ENCODE results near the gene RANBP10.
"Not testable (repeated sequence)": the region's sequence is repeated elsewhere in the genome, so short reads cannot be mapped to it uniquely, and the experiment has no call there.

Gene RANBP10

GRCh38 chr16:67708368-67708771, 98.0 kb downstream of the RANBP10 start:
- DNase-seq: no peak

- no peak for DNase-seq
Observed at GRCh38 chr16:67707790-67708189, 98.6 kb downstream of the RANBP10 start.

- no peak for DNase-seq
Observed at GRCh38 chr16:67707210-67707609, 99.2 kb downstream of the RANBP10 start.

GRCh38 chr16:67704110-67704509, 102.2 kb downstream of the RANBP10 start:
- no peak for DNase-seq

GRCh38 chr16:67703626-67704025, 102.7 kb downstream of the RANBP10 start:
- DNase-seq: no peak

GRCh38 chr16:67702130-67702529, 104.2 kb downstream of the RANBP10 start:
- no peak for DNase-seq

- DNase-seq: no peak
Observed at GRCh38 chr16:67701420-67701819, 104.9 kb downstream of the RANBP10 start.

GRCh38 chr16:67699265-67699664, 107.1 kb downstream of the RANBP10 start:
- no peak for DNase-seq

GRCh38 chr16:67697422-67698185, 108.8 kb downstream of the RANBP10 start:
- DNase-seq: no peak

- DNase-seq: no peak
Observed at GRCh38 chr16:67694611-67695010, 111.7 kb downstream of the RANBP10 start.

GRCh38 chr16:67693517-67694285, 112.7 kb downstream of the RANBP10 start:
- DNase-seq: not testable (repeated sequence)

- DNase-seq: no peak
Observed at GRCh38 chr16:67685388-67686112, 120.8 kb downstream of the RANBP10 start.

- no peak for DNase-seq
Observed at GRCh38 chr16:67683767-67684166, 122.6 kb downstream of the RANBP10 start.

GRCh38 chr16:67679935-67680897, 126.1 kb downstream of the RANBP10 start:
- DNase-seq: no peak

- no peak for DNase-seq
Observed at GRCh38 chr16:67678354-67679023, 127.9 kb downstream of the RANBP10 start.

- no peak for DNase-seq
Observed at GRCh38 chr16:67677712-67678111, 128.6 kb downstream of the RANBP10 start.

- DNase-seq: no peak
Observed at GRCh38 chr16:67676939-67677338, 129.4 kb downstream of the RANBP10 start.

- no peak for DNase-seq
Observed at GRCh38 chr16:67676516-67676915, 129.8 kb downstream of the RANBP10 start.

GRCh38 chr16:67675999-67676398, 130.4 kb downstream of the RANBP10 start:
- no peak for DNase-seq

- no peak for DNase-seq
Observed at GRCh38 chr16:67675579-67675935, 130.8 kb downstream of the RANBP10 start.

GRCh38 chr16:67674851-67675578, 131.3 kb downstream of the RANBP10 start:
- DNase-seq: no peak
